Activated naive CD8-positive, alpha-beta T cell treated with anti-CD3 and anti-CD28 coated beads for 36 hours (primary cell): ENCODE measurements around the gene CEMIP. TPM values are rescaled to one million over a fixed set of nuclear protein-coding genes. Genes with fewer than 3 reads are reported as not detected.
A peak's percentile ranks its signal among the peaks of the same experiment; 100 is the strongest.

Source experiments
- DNase-seq: peaks from one replicate; pipeline ENCODE4 v3.0.0; 2021
- H3K27ac Mint-ChIP-seq: one replicate; pipeline ENCODE4 v1.8.0; 2022; ENCODE audit warnings: mild to moderate bottlenecking, moderate library complexity, mixed read lengths
- H3K27me3 Mint-ChIP-seq: one replicate; pipeline ENCODE4 v1.8.0; 2022; ENCODE audit warnings: mild to moderate bottlenecking, mixed read lengths
- H3K36me3 Mint-ChIP-seq: one replicate; pipeline ENCODE4 v1.8.0; 2021; ENCODE audit warnings: mild to moderate bottlenecking, mixed read lengths
- H3K4me1 Mint-ChIP-seq: one replicate; pipeline ENCODE4 v1.8.0; 2021; ENCODE audit warnings: mixed read lengths
- H3K4me3 Mint-ChIP-seq: one replicate; pipeline ENCODE4 v1.8.0; 2022; ENCODE audit warnings: mild to moderate bottlenecking, moderate library complexity, mixed read lengths
- H3K9me3 Mint-ChIP-seq: one replicate; pipeline ENCODE4 v1.8.0; 2022; ENCODE audit warnings: mixed read lengths
- total RNA-seq, 2 experiments: library from RNA; stranded (reverse); gene quantifications; one replicate each; pipeline ENCODE4 v1.2.3, GENCODE V29; 2021

CEMIP gene
- total RNA-seq, 2 experiments from 2014 or later: not detected

DNA sequence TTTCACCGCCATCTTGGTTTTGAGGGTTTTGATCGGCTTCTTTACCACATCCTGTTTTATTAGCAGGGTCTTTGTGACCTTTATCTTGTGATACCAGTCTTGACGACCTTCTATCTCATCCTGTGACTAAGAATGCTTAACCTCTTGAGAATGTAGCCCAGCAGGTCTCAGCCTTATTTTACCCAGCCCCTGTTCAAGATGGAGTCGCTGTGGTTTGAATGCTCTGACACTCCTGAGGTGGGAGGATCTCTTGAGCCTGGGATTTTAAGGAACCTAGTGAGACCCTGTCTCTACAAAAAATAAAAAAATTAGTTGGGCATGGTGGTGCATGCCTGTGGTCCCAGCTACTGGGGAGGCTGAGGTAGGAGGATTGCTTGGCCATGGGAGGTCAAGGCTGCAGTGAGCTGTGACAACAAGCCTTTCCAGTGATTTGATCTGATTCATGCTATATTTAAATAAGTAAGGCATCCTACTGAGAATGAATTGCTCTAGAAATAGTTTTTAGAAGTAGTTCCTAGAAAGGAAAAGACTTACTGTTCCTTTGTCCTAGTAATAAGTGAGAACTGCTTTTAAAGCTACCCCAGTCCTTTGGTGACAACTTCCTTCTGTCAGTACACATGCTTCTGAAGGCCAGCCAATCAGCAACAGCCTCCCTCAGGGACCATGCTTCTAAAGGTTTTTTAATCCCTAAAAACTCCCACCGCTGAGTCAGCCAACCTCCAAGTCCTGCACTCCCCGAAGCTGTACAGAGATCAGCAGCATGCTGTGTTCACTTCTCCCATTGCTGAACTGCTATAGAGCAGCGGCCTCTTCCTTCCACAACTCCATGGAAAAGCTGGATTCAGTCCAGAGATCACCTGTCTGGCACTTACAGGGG lies 9.1 kb upstream of the CEMIP start:
- Mint-ChIP-seq H3K27me3 (peaks cover 4% of the 10 kb centered on the region), H3K36me3 (no peaks in the 10 kb centered on the region), H3K9me3 (no peaks in the 10 kb centered on the region), H3K27ac (no peak overlapping the region), H3K4me1 (no peaks in the 10 kb centered on the region), H3K4me3 (no peak overlapping the region)
- no peak for DNase-seq

DNA sequence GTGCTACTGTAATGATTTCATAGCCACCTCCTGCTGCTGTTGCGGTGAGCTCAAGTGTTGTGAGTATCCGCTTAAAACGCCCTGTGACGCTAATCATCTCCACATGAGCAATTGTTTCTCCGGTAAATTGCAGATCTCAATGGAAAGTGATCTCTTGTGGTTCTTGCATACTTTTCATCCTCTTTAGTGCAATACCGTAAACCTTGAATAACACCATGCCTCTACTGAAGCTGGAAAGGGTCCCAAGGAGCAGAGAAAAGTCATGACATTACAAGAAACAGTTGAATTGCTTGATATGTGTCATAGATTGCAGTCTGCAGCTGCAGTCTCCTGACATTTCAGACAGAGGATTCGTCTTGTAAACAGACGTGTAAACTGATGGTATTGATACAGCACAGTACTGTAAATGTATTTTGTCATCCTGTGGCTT lies 6.0 kb upstream of the CEMIP start:
- peaks cover 21% of the 10 kb centered on the region for H3K27me3 Mint-ChIP-seq
- no peaks in the 10 kb centered on the region for H3K9me3 Mint-ChIP-seq
- DNase-seq: no peak
- no peak overlapping the region for H3K27ac Mint-ChIP-seq
- no peaks in the 10 kb centered on the region for H3K4me1 Mint-ChIP-seq
- H3K36me3 Mint-ChIP-seq: no peaks in the 10 kb centered on the region
- H3K4me3 Mint-ChIP-seq: no peak overlapping the region

GRCh38 chr15:80773792-80774352 lies 5.3 kb upstream of the CEMIP start:
- no peak overlapping the region for H3K4me3 Mint-ChIP-seq
- DNase-seq: no peak
- no peak overlapping the region for H3K27ac Mint-ChIP-seq
- H3K4me1 Mint-ChIP-seq: no peaks in the 10 kb centered on the region
- no peaks in the 10 kb centered on the region for H3K9me3 Mint-ChIP-seq
- peaks cover 27% of the 10 kb centered on the region for H3K27me3 Mint-ChIP-seq
- H3K36me3 Mint-ChIP-seq: no peaks in the 10 kb centered on the region

DNA sequence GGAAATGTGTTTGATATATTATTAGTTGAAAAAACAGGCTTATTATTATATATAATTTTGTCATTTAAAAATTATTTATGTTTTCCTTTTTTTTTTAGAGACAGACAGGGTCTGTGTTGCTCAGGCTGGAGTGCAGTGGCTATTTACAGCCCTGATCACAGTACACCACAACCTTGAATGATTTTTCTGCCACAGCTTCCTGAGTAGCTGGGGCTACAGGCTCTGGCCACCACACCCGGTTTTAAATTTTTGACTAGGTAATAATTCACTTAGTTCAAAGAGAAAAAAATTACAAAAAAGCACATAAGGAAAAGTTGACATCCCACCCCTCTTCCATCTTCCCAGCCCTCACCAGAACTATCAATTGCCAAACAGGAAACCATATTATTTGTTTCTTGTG lies 4.7 kb upstream of the CEMIP start:
- H3K36me3 Mint-ChIP-seq: no peaks in the 10 kb centered on the region
- H3K4me3 Mint-ChIP-seq: no peak overlapping the region
- DNase-seq: no peak
- no peak overlapping the region for H3K27ac Mint-ChIP-seq
- H3K9me3 Mint-ChIP-seq: no peaks in the 10 kb centered on the region
- H3K4me1 Mint-ChIP-seq: no peaks in the 10 kb centered on the region
- H3K27me3 Mint-ChIP-seq: peaks cover 28% of the 10 kb centered on the region

DNA sequence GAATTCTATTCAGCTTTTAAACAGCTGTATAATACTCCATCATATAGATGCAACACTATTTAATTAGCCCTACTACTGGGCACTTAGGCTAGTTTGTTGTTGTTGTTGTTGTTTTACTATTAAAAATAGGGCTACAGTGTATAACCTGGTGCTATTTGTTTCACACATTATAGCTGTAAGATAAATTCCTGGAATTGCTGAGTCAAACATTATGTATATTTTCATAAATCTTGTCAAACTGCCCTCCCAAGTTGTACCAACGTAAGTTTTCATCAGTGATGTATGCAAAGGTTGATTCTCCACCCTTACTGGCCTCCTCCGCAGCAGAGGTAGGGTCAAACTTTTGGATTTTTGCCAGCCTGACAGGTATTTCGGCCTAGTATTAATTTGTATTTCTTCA lies 3.8 kb upstream of the CEMIP start:
- DNase-seq: no peak
- H3K4me3 Mint-ChIP-seq: no peak overlapping the region
- H3K27me3 Mint-ChIP-seq: peaks cover 35% of the 10 kb centered on the region
- no peak overlapping the region for H3K27ac Mint-ChIP-seq
- H3K36me3 Mint-ChIP-seq: no peaks in the 10 kb centered on the region
- peaks cover 3% of the 10 kb centered on the region for H3K4me1 Mint-ChIP-seq
- H3K9me3 Mint-ChIP-seq: no peaks in the 10 kb centered on the region

GRCh38 chr15:80776420-80777045 lies 2.6 kb upstream of the CEMIP start:
- no peak overlapping the region for H3K4me3 Mint-ChIP-seq
- no peaks in the 10 kb centered on the region for H3K9me3 Mint-ChIP-seq
- peak; percentile 62 for DNase-seq
- H3K4me1 Mint-ChIP-seq: peaks cover 3% of the 10 kb centered on the region
- H3K27ac Mint-ChIP-seq: no peak overlapping the region
- H3K36me3 Mint-ChIP-seq: no peaks in the 10 kb centered on the region
- peaks cover 44% of the 10 kb centered on the region for H3K27me3 Mint-ChIP-seq

GRCh38 chr15:80777137-80777536 lies 2.0 kb upstream of the CEMIP start:
- Mint-ChIP-seq H3K4me3 (no peak overlapping the region), H3K27ac (no peak overlapping the region), H3K4me1 (peaks cover 3% of the 10 kb centered on the region), H3K9me3 (no peaks in the 10 kb centered on the region), H3K36me3 (no peaks in the 10 kb centered on the region), H3K27me3 (peaks cover 50% of the 10 kb centered on the region)
- no peak for DNase-seq

DNA sequence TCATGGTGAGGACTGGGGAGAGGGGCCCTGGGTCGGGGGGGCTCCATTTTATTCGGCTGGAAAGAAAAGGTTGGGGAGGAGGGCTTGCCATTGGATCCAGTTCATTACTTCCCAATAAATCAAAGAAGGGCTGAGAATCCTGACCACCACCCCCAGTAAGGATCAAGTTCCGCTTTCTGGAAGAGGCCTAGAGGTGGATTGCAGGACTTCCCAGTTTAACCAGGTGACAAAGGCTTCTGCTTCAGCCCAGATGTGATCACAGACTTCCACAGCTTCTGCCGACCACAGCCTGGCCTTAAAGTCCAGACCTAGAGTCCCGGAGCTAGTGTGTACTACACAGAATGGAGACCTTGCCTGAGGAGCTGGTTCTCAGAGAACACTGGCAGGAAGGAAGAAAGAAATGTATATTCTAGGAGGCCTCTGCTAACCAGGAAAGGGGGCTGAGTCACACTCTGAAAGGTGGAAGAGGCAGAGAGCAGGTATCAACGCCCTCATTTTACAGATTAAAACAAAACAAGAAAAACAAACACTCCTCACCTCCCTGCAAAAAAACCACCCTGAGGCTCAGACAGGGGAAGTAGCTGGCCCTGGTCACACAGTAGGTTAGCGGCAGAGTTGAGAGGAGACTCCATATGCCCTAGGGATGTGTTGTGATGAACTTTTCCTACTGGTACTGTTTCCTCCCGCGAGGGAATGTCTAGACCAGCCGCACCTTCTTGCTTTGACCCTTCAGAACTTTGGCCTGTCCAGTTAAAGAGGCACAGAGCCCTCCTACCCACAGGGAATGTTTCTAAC lies 1.1 kb upstream of the CEMIP start:
- Mint-ChIP-seq H3K27me3 (peaks cover 55% of the 10 kb centered on the region), H3K4me3 (no peak overlapping the region), H3K27ac (no peak overlapping the region), H3K4me1 (peaks cover 3% of the 10 kb centered on the region), H3K9me3 (no peaks in the 10 kb centered on the region), H3K36me3 (no peaks in the 10 kb centered on the region)
- no peak for DNase-seq

DNA sequence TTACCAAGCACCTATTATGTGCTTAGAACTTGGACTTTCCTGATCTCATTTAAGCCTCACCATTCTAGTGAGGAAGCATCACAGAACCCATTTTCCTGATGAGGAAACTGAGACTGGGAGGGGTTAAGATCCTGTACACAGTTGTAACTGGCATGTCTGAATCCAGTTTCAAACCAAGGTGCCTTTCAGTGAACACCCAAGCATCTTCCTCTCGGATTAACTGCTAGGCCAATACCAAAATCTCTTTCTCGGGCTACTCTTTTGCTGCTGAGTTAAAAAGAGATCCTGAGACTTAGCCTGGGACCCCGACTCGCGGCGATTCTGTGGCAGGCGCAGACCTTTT lies 578 bp upstream of the CEMIP start:
- DNase-seq: no peak
- H3K27me3 Mint-ChIP-seq: peaks cover 55% of the 10 kb centered on the region
- no peaks in the 10 kb centered on the region for H3K9me3 Mint-ChIP-seq
- no peak overlapping the region for H3K27ac Mint-ChIP-seq
- H3K4me1 Mint-ChIP-seq: peaks cover 4% of the 10 kb centered on the region
- no peaks in the 10 kb centered on the region for H3K36me3 Mint-ChIP-seq
- H3K4me3 Mint-ChIP-seq: no peak overlapping the region

DNA sequence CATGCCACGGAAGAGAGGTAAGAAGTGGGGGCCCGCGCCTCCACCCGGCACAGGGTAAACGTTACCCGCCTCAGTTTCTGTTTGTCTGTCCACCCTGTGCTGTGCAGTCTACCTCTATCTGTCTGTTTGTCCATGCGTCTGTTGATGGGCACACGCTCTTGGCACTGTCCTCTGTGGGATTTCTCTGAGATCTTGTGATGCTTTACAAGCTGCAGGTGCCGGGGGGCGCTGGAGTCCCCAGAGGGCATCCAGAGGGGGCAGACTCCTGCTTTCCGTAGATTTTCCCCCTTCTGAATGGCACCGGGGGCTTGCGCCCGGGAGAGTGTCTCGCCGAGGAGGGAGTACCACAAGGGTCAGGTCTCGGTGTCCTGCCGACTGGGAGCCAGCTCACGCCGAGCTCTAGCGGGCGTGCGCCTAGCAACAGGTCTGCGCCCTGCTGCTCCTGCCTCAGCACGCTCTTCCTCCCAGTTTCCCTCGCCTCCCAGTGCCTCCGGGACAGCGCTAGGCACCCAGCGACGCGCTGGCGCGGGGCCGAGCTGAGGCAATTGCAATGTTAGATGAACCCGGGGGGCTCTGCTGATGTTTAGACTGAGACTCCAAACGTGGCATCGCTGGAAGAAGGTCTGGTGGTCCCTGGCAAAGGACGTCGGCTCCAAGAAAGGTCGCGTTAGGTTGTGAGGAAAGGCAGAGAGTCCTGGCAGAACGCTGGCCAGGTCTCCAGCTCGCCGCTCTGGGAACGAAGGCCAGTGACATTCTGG lies 667 bp downstream of the CEMIP start:
- Mint-ChIP-seq H3K27ac (no peak overlapping the region), H3K9me3 (no peaks in the 10 kb centered on the region), H3K27me3 (peaks cover 55% of the 10 kb centered on the region), H3K36me3 (no peaks in the 10 kb centered on the region), H3K4me3 (peak overlapping the region; percentile 46), H3K4me1 (peaks cover 4% of the 10 kb centered on the region)
- no peak for DNase-seq

DNA sequence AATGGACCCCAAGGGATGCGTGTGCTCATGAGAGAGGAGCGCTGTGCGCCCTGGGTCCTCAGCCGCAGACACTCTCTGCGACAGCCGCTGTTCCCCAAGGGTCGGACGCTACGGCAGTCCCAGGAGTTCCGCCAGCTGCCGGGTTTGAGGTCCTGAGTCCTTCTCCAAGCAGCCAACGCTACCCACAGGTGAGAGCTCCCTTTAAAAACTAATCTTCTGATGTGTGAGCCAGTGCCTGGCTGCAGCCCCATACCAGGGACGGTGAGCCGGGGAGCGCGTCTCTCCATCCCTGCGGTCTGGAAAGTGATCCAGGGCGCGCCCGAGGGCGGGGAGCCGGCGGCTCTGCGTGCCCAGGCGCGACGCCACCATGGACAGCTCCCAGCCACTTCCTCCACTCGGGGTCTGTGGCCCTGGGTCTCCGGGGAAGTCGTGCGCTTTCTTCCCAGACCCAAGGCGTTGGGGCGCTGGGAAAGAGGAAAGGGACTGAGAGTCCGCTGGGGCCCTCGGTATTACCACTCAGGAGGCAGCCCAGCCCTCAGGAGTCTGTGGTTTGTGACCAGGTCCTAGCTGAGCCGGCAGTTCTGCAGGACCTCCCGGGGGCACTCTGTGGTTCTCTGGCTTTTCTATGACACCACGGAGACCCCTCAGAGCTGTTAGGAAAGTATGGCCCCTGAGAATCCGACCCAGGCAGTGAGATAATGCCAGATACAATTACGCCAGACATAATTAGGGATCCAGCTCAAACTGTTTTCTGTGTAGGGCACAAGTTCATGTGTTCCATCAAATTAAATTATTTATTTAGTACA lies 1.4 kb downstream of the CEMIP start:
- Mint-ChIP-seq H3K4me1 (peaks cover 4% of the 10 kb centered on the region), H3K27ac (no peak overlapping the region), H3K4me3 (no peak overlapping the region), H3K9me3 (no peaks in the 10 kb centered on the region), H3K36me3 (no peaks in the 10 kb centered on the region), H3K27me3 (peaks cover 55% of the 10 kb centered on the region)
- DNase-seq: peak; percentile 38

GRCh38 chr15:80783260-80783659 lies 4.1 kb downstream of the CEMIP start:
- Mint-ChIP-seq H3K27me3 (peaks cover 37% of the 10 kb centered on the region), H3K4me1 (peaks cover 4% of the 10 kb centered on the region), H3K36me3 (no peaks in the 10 kb centered on the region), H3K27ac (no peak overlapping the region), H3K9me3 (no peaks in the 10 kb centered on the region), H3K4me3 (no peak overlapping the region)
- no peak for DNase-seq

- Mint-ChIP-seq H3K4me3 (no peak overlapping the region), H3K9me3 (no peaks in the 10 kb centered on the region), H3K36me3 (no peaks in the 10 kb centered on the region), H3K27ac (no peak overlapping the region), H3K4me1 (peaks cover 1% of the 10 kb centered on the region), H3K27me3 (peaks cover 23% of the 10 kb centered on the region)
- DNase-seq: no peak
Measured at GRCh38 chr15:80785335-80785734, 6.2 kb downstream of the CEMIP start.

- Mint-ChIP-seq H3K4me3 (no peak overlapping the region), H3K27me3 (peaks cover 17% of the 10 kb centered on the region), H3K27ac (no peak overlapping the region), H3K9me3 (no peaks in the 10 kb centered on the region), H3K4me1 (peaks cover 1% of the 10 kb centered on the region), H3K36me3 (no peaks in the 10 kb centered on the region)
- no peak for DNase-seq
Measured at GRCh38 chr15:80785811-80786354, 6.7 kb downstream of the CEMIP start.
